Upper lobe of left lung (tissue), 4 donors: Measurements from ENCODE around the gene RINL.

ENCODE experiments used
- CTCF ChIP-seq, 6 experiments: fragments of 450-650 bp in 4 of 6; fragments of 200-600 bp in 2 of 6; sonication (generic) in 2 of 6; IDR thresholded peaks; one replicate each; pipeline ENCODE4 v1.5.1; 2016 to 2019; ENCODE audit warnings: antibody characterized with exemption in 6 of 6
- EP300 ChIP-seq, 4 donors: sonication (generic); formaldehyde crosslinking; IDR thresholded peaks; one replicate each; pipeline ENCODE4 v1.5.1; 2017; ENCODE audit warnings: antibody characterized with exemption in 4 of 4, control low read depth in 2 of 4
- POLR2A ChIP-seq, 4 donors: fragments of 450-650 bp; IDR thresholded peaks; one replicate each; pipeline ENCODE4 v1.5.1; 2016 to 2017; ENCODE audit warnings: antibody characterized with exemption in 4 of 4, mild to moderate bottlenecking in 2 of 4
- POLR2AphosphoS5 ChIP-seq, 2 donors: sonication (generic); formaldehyde crosslinking; IDR thresholded peaks; one replicate each; pipeline ENCODE4 v1.5.1; 2017; ENCODE audit warnings: antibody characterized with exemption in 2 of 2

- TF ChIP-seq CTCF (IDR thresholded peaks at IDR 0.05) (no peak), POLR2A (IDR thresholded peaks at IDR 0.05) (no peak), EP300 (IDR thresholded peaks at IDR 0.05) (no peak), POLR2AphosphoS5 (IDR thresholded peaks at IDR 0.05) (no peak)
These were observed 58.7 kb downstream of the RINL start for GRCh38 chr19:38819231-38819920.
